B cell (primary cell): Measurements from ENCODE around the gene ATOSA. TPM values are rescaled to one million over a fixed set of nuclear protein-coding genes. Genes with fewer than 3 reads are reported as not detected.
A peak's percentile ranks its signal among the peaks of the same experiment; 100 is the strongest.

ENCODE experiments used
- ATAC-seq: fragments of 200-7000 bp; cut with Tn5 transposase; one replicate; pipeline ENCODE4 v1.10.0; 2021; ENCODE audit warnings: low read depth, mild to moderate bottlenecking, moderate number of reproducible peaks, moderate library complexity
- CTCF ChIA-PET: fragments of 350-600 bp; sonication (Branson Sonifier 250); formaldehyde crosslinking; loops from one replicate; lab custom pipeline; 2021; ENCODE audit warnings: antibody characterized with exemption, inconsistent platforms; lab: Charles Lee
- POLR2A ChIA-PET: fragments of 350-600 bp; sonication (Branson Sonifier 250); formaldehyde crosslinking; loops from one replicate; lab custom pipeline; 2021; ENCODE audit warnings: antibody characterized with exemption; lab: Charles Lee
- DNase-seq: peaks from one replicate; pipeline ENCODE4 v3.0.0; 2013
- H2AFZ ChIP-seq: 2 replicates; pipeline ENCODE4 v1.6.1; 2012; ENCODE audit warnings: mild to moderate bottlenecking, low read depth, low read length; ENCODE audit not compliant: insufficient read depth, poor library complexity, severe bottlenecking
- H3K27ac ChIP-seq, 2 donors: 1 replicate in 1 of 2; 2 replicates in 1 of 2; pipeline ENCODE4 v1.5.1; 2012 to 2013; ENCODE audit warnings: low read length in 2 of 2, mild to moderate bottlenecking in 2 of 2, moderate library complexity in 1 of 2
- H3K27me3 ChIP-seq, 4 experiments: fragments of 200-600 bp in 1 of 4; sonication (generic) in 1 of 4; replicated peaks in 1 of 4; 1 replicate in 2 of 4; 2 replicates in 2 of 4; pipeline versions ENCODE4 v1.6.1 to v1.7.0; 2013 to 2016; ENCODE audit warnings: low read length in 3 of 4, mild to moderate bottlenecking in 2 of 4, mixed read lengths in 1 of 4, moderate library complexity in 1 of 4; ENCODE audit not compliant: insufficient read depth in 4 of 4, control insufficient read depth in 3 of 4; ENCODE audit errors: control extremely low read depth in 1 of 4
- H3K36me3 ChIP-seq, 2 experiments: replicated peaks in 1 of 2; 1 replicate in 1 of 2; 2 replicates in 1 of 2; pipeline versions ENCODE4 v1.6.1 to v1.7.1; 2013; ENCODE audit warnings: low read length in 1 of 2; ENCODE audit not compliant: insufficient read depth in 2 of 2, control insufficient read depth in 1 of 2; ENCODE audit errors: control extremely low read depth in 1 of 2, extremely low read depth in 1 of 2
- H3K4me1 ChIP-seq, 2 donors: fragments of 200-600 bp in 1 of 2; sonication (generic) in 1 of 2; 1 replicate in 1 of 2; 2 replicates in 1 of 2; pipeline versions ENCODE4 v1.5.1 to v1.6.1; 2013 to 2017; ENCODE audit warnings: low read length in 2 of 2; ENCODE audit not compliant: control insufficient read depth in 2 of 2, insufficient read depth in 2 of 2
- H3K4me2 ChIP-seq: replicated peaks from 2 replicates; pipeline ENCODE3; 2012; ENCODE audit warnings: mild to moderate bottlenecking, low read depth, low read length; ENCODE audit not compliant: poor library complexity, severe bottlenecking
- H3K4me3 ChIP-seq, 5 experiments: fragments of 200-600 bp in 1 of 5; sonication (generic) in 1 of 5; 1 replicate in 3 of 5; 2 replicates in 2 of 5; pipeline versions ENCODE4 v1.5.1 to v1.7.0; 2011 to 2016; ENCODE audit warnings: low read length in 4 of 5, mild to moderate bottlenecking in 4 of 5, low read depth in 2 of 5, control low read depth in 1 of 5, moderate library complexity in 1 of 5; ENCODE audit not compliant: insufficient read depth in 1 of 5; ENCODE audit errors: control extremely low read depth in 1 of 5, extremely low read depth in 1 of 5
- H3K79me2 ChIP-seq: fragments of 200-600 bp; sonication (generic); one replicate; pipeline ENCODE4 v1.6.0; 2016; ENCODE audit warnings: low read length; ENCODE audit not compliant: control insufficient read depth, insufficient read depth
- H3K9ac ChIP-seq: fragments of 200-600 bp; sonication (generic); 2 replicates; pipeline ENCODE4 v1.6.1; 2017; ENCODE audit warnings: mild to moderate bottlenecking, low read length, moderate library complexity
- H3K9me3 ChIP-seq, 3 donors: one replicate each; pipeline versions ENCODE4 v1.6.1 to v1.7.1; 2013; ENCODE audit warnings: low read length in 2 of 3; ENCODE audit not compliant: control insufficient read depth in 2 of 3, insufficient read depth in 1 of 3; ENCODE audit errors: control extremely low read depth in 1 of 3
- H4K20me1 ChIP-seq: 2 replicates; pipeline ENCODE4 v1.6.0; 2012; ENCODE audit warnings: mild to moderate bottlenecking, low read length; ENCODE audit not compliant: insufficient read depth, control insufficient read depth, poor library complexity, severe bottlenecking
- H3K27ac Mint-ChIP-seq: one replicate; pipeline ENCODE4 v1.8.0; 2021; ENCODE audit warnings: mixed read lengths
- H3K27me3 Mint-ChIP-seq: one replicate; pipeline ENCODE4 v1.8.0; 2021; ENCODE audit warnings: mixed read lengths
- H3K4me1 Mint-ChIP-seq: one replicate; pipeline ENCODE4 v1.8.0; 2021; ENCODE audit warnings: mixed read lengths
- H3K4me3 Mint-ChIP-seq: one replicate; pipeline ENCODE4 v1.8.0; 2021; ENCODE audit warnings: mixed read lengths
- H3K9me3 Mint-ChIP-seq: one replicate; pipeline ENCODE4 v1.8.0; 2022; ENCODE audit warnings: mixed read lengths; ENCODE audit not compliant: insufficient read depth
- CTCF ChIP-seq: fragments of 200-600 bp; IDR thresholded peaks from one replicate; pipeline ENCODE4 v1.8.0; 2022; ENCODE audit warnings: antibody characterized with exemption, mild to moderate bottlenecking
- EZH2 ChIP-seq: IDR thresholded peaks from 2 replicates; pipeline ENCODE4 v1.6.1; 2012; ENCODE audit warnings: borderline replicate concordance, low read depth, mild to moderate bottlenecking, moderate library complexity, low read length; ENCODE audit not compliant: insufficient read depth, poor library complexity, severe bottlenecking
- WGBS: methylation state at CpG from one replicate; pipeline ENCODE4 v1.1.5; 2013; ENCODE audit warnings: missing lambda C conversion rate; ENCODE audit not compliant: insufficient coverage; 5-methylcytosine and 5-hydroxymethylcytosine counted together
- intact Hi-C: fragments of 100-400 bp; cut with micrococcal nuclease; formaldehyde crosslinking; loops from one replicate; pipeline ENCODE4 v1.10.0; 2022
- polyA plus RNA-seq: library from polyadenylated mRNA; depleted of rRNA; stranded (reverse); fragments of >200 nt; gene quantifications from 2 replicates; pipeline ENCODE4 v1.2.3, GENCODE V29; 2012
- total RNA-seq, 2 donors: library from RNA; stranded (reverse); fragments of 120-200 nt in 1 of 2; gene quantifications; 1 replicate in 1 of 2; 2 replicates in 1 of 2; pipeline versions ENCODE4 v1.2.3 to v1.2.4, GENCODE V29; 2013 to 2022

ATOSA gene
- total and polyA plus RNA-seq, 2 donors (not counting 1 experiment from before 2014, with no cell fraction given): 73.4 to 198 TPM

GRCh38 chr15:52702390-52702789 lies 23.2 kb upstream of the ATOSA start:
- Mint-ChIP-seq H3K27me3 (no peaks in the 10 kb centered on the region), H3K27ac (peak overlapping the region; percentile 64), H3K9me3 (no peaks in the 10 kb centered on the region), H3K4me3 (peak overlapping the region; percentile 48), H3K4me1 (peaks cover 54% of the 10 kb centered on the region)
- peaks cover 21 to 25% of the 10 kb centered on the region in 2 donors for H3K4me1 ChIP-seq
- peak overlapping the region; percentile 42 for H3K4me2 ChIP-seq
- H3K36me3 ChIP-seq: no peaks in the 10 kb centered on the region
- H4K20me1 ChIP-seq: no peaks in the 10 kb centered on the region
- CTCF ChIA-PET: interaction anchor here (0.7 kb wide), 1 partner anchor 68 kb away, joined by 5 read pairs; no protein-coding TSS in a partner anchor
- ATAC-seq: no peak
- H3K27me3 ChIP-seq: no peaks in the 10 kb centered on the region
- H3K9me3 ChIP-seq: no peaks in the 10 kb centered on the region
- POLR2A ChIA-PET: interaction anchor here (0.5 kb wide), 1 partner anchor 23 kb away, joined by 4 read pairs; no protein-coding TSS in a partner anchor
- H3K27ac ChIP-seq: no peak overlapping the region
- peaks cover 12% of the 10 kb centered on the region for H3K79me2 ChIP-seq
- no peak overlapping the region for H3K9ac ChIP-seq
- WGBS: no CpG with 5 or more reads among the region's 1 CpG
- no peak overlapping the region for H3K4me3 ChIP-seq
- no peak overlapping the region for H2AFZ ChIP-seq
- DNase-seq: no peak
- intact Hi-C loops: no loop called here
- TF ChIP-seq CTCF (no peak), EZH2 (no peak)

- Mint-ChIP-seq H3K27me3 (no peaks in the 10 kb centered on the region), H3K4me3 (no peak overlapping the region), H3K4me1 (peaks cover 35% of the 10 kb centered on the region), H3K9me3 (no peaks in the 10 kb centered on the region), H3K27ac (peak overlapping the region; percentile 17)
- Histone ChIP-seq H3K4me3 (no peak overlapping the region), H2AFZ (no peak overlapping the region), H3K36me3 (no peaks in the 10 kb centered on the region), H4K20me1 (no peaks in the 10 kb centered on the region), H3K4me2 (no peak overlapping the region), H3K9me3 (no peaks in the 10 kb centered on the region), H3K9ac (no peak overlapping the region), H3K27me3 (no peaks in the 10 kb centered on the region), H3K27ac (no peak overlapping the region), H3K4me1 (peaks cover 21 to 25% of the 10 kb centered on the region in 2 donors), H3K79me2 (peaks cover 20% of the 10 kb centered on the region)
- ATAC-seq (no peak), DNase-seq (no peak)
- ChIA-PET CTCF (interaction anchor here (1.6 kb wide), 1 partner anchor 12 kb away, joined by 4 read pairs; no protein-coding TSS in a partner anchor), POLR2A (interaction anchor here (0.6 kb wide), 1 partner anchor 34 kb away, joined by 4 read pairs; no protein-coding TSS in a partner anchor)
- no CpG with 5 or more reads among the region's 3 CpGs for WGBS
- TF ChIP-seq EZH2 (no peak), CTCF (no peak)
- intact Hi-C loops: no loop called here
These were observed 20.3 kb upstream of the ATOSA start for GRCh38 chr15:52699457-52699856.
